Hepatocyte (in vitro differentiated cells): Measurements from ENCODE around the gene PRM2.

ENCODE experiments used
- CTCF ChIP-seq: fragments of 200-600 bp; sonication (generic); IDR thresholded peaks from 2 replicates; pipeline ENCODE4 v1.5.1; 2016; ENCODE audit warnings: antibody characterized with exemption, mild to moderate bottlenecking; ENCODE audit not compliant: poor library complexity
- EZH2 ChIP-seq: fragments of 200-600 bp; sonication (generic); IDR thresholded peaks from 2 replicates; pipeline ENCODE4 v1.6.1; 2016; ENCODE audit warnings: antibody characterized with exemption, mild to moderate bottlenecking, borderline replicate concordance
- EZH2phosphoT487 ChIP-seq: fragments of 200-600 bp; sonication (generic); IDR thresholded peaks from one replicate; pipeline ENCODE4 v1.6.1; 2018; ENCODE audit warnings: antibody characterized with exemption, mild to moderate bottlenecking, low read depth, moderate library complexity; ENCODE audit not compliant: unreplicated experiment, severe bottlenecking

- TF ChIP-seq CTCF, result no peak
- no peak for TF ChIP-seq EZH2phosphoT487
- no peak for TF ChIP-seq EZH2
Measured at GRCh38 chr16:11245988-11246387, 30.3 kb downstream of the PRM2 start.
